Measurements from ENCODE around the gene CBLC. TPM values are rescaled to one million over a fixed set of nuclear protein-coding genes. Genes with fewer than 3 reads are reported as not detected.

CBLC gene
- total RNA-seq, 1 experiment from 2014 or later: 20.5 TPM

- no peak for TF ChIP-seq ATF6 (CRISPR knock-in tag; IDR thresholded peaks at IDR 0.05)
- TF ChIP-seq GRHL2 (CRISPR knock-in tag; IDR thresholded peaks at IDR 0.05; ENCODE audit: insufficient replicate concordance, severe bottlenecking): no peak
- no peak for TF ChIP-seq ZNF425 (CRISPR knock-in tag; conservative IDR thresholded peaks at IDR 0.05)
- TF ChIP-seq ERG (CRISPR knock-in tag; IDR thresholded peaks at IDR 0.05): no peak
- TF ChIP-seq ZBTB43 (CRISPR knock-in tag; IDR thresholded peaks at IDR 0.05): no peak
- TF ChIP-seq ZNF396 (CRISPR knock-in tag; IDR thresholded peaks at IDR 0.05; ENCODE audit: borderline replicate concordance): no peak
- 0 out of 2 replicates have a peak, but pooled peaks have one; percentile 76 for TF ChIP-seq STAT6 (CRISPR knock-in tag; conservative IDR thresholded peaks at IDR 0.05; ENCODE audit: low read depth)
- no peak for TF ChIP-seq SMAD3 (CRISPR knock-in tag; IDR thresholded peaks at IDR 0.05; ENCODE audit: borderline replicate concordance)
- no peak for TF ChIP-seq HMGXB4 (CRISPR knock-in tag; IDR thresholded peaks at IDR 0.05)
- no peak for TF ChIP-seq GTF2I (CRISPR knock-in tag; conservative IDR thresholded peaks at IDR 0.05)
- TF ChIP-seq CBFB (CRISPR knock-in tag; IDR thresholded peaks at IDR 0.05; ENCODE audit: low read depth): 0 out of 2 replicates have a peak, but pooled peaks have one; percentile 26
- TF ChIP-seq ZNF671 (CRISPR knock-in tag; IDR thresholded peaks at IDR 0.05): no peak
- no peak for TF ChIP-seq NR1H2 (CRISPR knock-in tag; IDR thresholded peaks at IDR 0.05)
- TF ChIP-seq PRDM15 (CRISPR knock-in tag; IDR thresholded peaks at IDR 0.05): peak; percentile 87
- TF ChIP-seq TEAD1 (CRISPR knock-in tag; IDR thresholded peaks at IDR 0.05): no peak
- TF ChIP-seq RORB (CRISPR knock-in tag; IDR thresholded peaks at IDR 0.05): no peak
- no peak for TF ChIP-seq ZNF423 (CRISPR knock-in tag; IDR thresholded peaks at IDR 0.05)
- TF ChIP-seq NFYB (CRISPR knock-in tag; conservative IDR thresholded peaks at IDR 0.05; ENCODE audit: low read depth): no peak
- no peak for TF ChIP-seq JUN (CRISPR knock-in tag; IDR thresholded peaks at IDR 0.05)
- no peak for TF ChIP-seq ATF2 (CRISPR knock-in tag; IDR thresholded peaks at IDR 0.05; ENCODE audit: borderline replicate concordance, low read depth)
- no peak for TF ChIP-seq SMAD4 (CRISPR knock-in tag; IDR thresholded peaks at IDR 0.05)
- TF ChIP-seq MXD4 (CRISPR knock-in tag; IDR thresholded peaks at IDR 0.05; ENCODE audit: borderline replicate concordance): no peak
Observed at GRCh38 chr19:44757735-44758505, 19.8 kb upstream of the CBLC start (continued).
